Measurements from ENCODE around the gene TXNRD1.

TXNRD1 gene

DNA sequence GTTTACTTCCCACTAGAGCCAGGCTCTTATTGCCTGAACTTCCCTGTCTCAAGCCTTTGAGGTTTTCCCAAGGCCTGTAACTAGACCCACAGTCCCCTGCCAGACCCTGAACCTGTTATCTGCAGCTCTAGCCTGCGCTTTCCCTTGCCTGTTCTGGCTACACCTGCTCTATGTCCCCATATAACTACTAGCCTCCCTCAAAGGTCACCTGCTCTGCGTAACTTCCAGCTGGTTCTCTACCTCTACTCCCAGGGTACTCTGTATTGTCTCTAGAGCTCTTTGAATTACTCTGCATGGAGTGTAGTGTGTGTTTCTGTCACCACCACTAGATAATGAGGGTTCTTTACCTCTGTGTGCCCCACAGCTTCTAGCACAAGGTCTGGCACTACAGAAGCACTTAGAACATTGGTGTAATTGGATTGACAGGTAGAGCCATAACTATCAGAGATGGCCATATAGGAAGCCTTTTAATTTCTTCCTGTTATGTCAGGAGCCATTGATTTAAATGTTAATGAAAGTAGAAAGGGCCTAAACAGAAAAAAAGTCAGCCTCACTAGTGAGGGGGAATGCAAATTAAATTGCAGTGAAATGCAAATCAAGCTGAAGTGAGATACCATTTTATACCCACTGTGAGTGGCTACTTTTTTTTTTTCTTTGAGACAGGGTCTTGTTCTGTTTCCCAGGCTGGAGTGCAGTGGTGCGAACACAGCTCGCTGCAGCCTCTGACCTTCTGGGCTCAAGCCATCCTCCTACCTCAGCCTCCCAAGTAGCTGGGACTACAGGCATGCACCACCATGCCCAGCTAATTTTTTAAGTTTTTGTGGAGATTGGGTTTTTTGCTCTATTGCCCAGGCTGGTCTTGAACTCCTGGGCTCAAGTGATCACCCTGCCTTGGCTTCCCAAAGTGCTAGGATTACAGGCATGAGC lies 135.7 kb downstream of the TXNRD1 start:
- ATAC-seq = no peak

DNA sequence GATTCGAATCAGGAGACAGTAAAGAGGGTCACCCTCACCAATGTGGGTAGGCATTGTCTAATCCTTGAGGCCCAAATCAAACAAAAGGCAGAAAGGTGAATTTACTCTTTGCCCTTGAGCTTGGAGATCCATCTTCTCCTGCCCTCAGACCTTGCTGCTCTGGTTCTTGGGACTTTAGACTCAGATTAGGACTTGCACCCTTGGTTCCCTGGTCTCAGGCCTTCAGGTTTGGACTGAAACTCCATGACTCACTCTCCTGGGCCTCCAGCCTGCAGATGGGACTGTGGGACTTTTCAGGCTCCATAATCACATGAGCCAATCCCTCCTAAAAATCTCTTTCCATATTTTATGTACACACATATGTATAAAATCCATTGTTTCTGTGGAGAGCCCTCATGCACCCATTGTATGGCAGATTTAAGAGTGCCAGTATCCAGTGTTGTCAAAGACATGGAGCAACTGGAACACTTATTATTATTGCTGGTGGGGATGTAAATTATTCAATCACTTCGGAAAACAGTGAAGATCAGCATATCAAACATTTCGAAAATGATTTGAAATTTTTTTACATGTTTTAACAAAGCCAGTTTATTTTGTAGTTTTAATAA lies 136.6 kb downstream of the TXNRD1 start:
- ATAC-seq = no peak

DNA sequence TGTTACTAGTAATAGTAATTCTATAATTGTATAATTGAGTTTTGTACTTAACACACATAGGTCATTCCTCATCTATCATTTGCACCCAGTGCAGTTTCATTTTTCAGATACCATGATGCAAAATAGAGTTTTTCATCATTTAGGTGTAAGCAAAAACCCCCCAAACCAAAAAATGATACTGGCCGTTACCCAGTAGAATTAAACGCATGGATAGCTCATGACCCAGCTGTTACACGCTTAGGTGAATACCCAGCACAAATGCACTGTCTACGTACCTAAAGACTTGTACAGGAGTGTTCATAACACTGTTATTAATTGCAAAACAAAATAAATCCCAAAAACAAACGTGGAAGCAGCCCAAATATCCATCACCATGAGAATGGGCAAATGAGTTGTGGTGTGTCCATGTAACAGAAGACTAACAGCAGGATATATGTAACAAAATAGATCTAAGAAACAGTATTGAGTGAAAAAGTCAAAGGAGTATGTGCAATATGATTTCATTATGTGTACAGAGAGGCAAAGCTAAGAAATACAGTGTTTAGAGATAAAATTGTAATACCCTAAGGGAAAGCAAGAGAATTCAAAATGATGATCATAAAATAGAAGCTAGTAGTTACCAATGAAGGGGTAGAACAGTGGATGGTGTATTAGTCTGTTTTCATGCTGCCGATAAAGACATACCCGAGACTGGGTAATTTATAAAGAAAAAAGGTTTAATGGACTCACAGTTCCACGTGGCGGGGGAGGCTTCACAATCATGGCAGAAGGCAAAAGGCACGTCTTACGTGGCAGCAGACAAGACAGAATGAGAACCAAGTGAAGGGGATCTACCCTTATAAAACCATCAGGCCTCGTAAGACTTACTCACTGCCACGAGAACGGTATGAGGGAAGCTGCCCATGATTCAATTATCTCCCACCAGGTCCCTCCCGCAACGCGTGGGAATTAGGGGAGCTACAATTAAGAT lies 137.7 kb downstream of the TXNRD1 start:
- ATAC-seq = no peak

DNA sequence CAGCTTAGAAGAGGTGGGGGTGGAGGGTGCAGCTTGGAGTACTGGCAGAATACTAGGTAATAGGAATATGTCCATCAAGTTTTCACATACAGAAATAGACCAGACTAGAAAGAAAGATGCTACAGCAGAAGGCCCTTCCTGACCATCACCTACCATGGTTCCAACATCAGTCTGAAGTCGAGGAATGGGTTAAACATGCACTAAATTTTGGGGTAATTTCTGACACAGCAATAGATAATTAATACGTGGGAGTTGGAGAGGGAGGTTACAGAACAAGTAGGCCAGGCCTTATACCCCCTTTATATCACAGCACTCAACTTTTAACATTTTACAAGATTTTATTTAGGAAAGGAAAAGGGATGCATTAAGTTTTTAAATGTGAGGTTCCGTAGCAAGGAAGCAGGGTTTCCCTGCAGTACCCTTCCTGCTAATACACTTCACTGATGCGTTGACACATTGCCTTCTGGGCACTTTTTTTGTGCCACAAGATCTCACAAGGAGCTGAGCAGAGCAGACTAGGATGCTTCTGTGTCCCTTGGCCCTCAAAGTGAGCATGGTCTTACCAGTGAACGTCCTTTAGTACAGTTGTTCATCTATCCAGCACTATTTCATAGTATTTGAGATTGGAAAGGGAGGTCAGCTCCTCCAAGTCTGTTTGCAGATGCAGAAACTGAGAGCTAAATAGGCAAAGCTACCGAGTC lies 138.7 kb downstream of the TXNRD1 start:
- no peak for ATAC-seq

DNA sequence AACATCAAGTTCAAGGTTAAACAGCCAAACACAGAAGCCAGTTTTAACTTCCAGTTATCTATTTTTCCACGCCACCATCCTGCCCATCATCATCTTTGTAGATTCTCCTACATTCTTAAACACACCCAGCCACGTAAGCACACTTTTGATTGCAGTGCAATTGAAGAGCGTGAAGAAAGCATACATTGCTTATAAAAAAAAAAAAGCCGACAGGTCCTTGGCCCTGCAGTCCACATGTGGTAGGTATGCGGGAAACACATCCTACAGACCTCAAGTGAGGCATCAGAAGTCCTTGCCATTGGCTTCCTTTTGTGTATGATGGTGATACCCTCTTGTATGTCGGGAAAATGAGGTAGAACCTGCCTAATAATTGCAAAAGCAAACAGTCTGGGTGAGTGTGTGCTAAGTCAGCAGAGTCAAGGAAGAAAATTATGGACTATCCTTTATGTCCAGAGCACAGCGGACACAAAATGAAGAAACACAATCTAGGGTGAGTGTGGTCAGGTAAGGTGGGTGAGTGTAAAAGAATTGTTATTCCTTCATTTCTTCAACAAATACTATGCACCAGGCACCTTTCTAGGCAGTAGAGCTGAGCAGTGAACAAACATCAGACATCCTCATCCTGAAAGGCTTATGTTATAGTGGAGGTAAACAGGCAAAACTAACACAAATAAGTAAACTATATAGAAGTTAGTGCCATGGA lies 139.4 kb downstream of the TXNRD1 start:
- ATAC-seq = no peak

DNA sequence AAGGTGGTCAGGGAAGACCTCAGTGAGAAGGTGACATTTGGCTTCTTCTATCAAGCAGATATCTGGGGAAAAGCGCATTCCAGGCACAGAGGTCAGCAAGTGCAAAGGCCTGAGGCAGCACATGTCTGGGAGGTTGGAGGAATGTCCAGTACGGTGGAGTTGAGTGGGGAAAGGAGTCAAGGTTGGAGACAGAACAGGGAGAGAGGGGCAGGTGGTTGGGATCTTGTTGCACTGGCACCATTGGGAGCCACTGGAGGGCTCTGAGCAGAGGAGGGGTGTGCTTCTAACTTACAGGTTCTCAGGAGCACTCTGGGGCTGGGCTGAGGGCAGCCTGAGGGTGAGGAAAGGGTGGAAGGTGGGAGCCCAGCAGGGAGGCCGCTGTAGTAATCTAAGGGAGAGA lies 140.1 kb downstream of the TXNRD1 start:
- no peak for ATAC-seq

DNA sequence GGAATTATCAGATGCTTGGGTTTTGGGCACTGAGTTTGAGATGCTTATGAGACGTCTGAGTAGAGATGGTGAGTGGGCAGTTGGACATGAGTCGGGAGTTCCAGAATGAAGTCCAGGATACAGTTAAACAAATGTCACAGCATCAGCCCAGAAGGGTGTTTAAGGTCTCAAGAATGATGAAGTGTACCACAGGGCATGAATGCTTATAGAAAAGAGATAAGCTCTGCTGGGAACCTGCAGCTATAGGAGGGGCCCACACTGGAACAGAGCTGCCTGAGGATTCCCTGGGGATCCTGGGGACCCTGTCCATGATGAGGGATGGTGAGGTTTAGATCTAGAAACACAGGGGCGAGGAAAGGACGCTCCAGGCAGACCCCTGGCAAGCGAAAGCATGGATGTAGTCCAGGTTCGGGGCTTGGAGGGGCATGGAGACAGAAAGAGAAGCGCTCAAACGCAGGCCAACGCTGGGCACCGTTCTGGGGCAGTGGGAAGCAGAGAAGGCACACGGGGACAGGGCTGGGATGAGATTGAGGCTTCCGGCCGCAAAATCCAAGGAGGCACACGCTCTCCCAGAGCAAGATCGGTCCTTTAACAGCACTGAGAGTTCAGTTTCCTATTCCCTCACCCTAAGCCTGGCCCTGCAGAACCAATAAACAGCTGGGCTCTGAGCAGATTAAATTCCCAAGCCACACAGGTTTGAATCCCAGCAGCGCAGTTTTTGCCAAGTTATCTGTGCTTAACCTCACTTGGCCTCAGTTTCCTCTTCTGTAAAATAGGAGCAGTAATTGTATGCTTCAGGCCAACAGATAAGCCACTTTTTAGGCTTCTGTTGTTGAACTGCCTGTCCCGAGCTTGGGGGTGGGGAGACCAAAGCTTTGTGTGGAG lies 140.9 kb downstream of the TXNRD1 start:
- no peak for ATAC-seq

DNA sequence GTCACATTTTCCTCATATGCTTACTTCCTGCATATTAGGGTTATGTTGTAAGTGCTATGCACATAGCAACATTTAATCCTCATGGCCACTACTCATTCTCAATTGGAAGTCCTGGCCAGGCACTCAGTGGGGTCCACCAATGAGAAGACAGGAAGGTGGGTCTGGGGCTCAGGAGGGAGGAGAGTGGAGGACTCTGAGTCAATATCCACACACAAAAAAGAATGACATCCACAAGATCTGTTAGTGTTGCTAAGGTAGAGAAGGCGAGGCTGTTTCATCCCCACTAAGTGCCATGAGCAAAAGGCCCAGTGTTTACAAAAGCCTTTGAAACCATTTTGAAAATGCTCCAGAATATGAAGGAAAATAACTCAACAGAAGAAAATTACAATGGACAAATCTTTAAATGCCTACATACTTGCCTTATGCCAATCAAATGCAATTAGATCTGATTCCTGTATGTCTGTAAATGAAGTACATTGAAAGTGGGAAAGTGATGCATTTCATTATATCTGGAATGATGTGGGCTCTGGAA lies 141.9 kb downstream of the TXNRD1 start:
- ATAC-seq = no peak

DNA sequence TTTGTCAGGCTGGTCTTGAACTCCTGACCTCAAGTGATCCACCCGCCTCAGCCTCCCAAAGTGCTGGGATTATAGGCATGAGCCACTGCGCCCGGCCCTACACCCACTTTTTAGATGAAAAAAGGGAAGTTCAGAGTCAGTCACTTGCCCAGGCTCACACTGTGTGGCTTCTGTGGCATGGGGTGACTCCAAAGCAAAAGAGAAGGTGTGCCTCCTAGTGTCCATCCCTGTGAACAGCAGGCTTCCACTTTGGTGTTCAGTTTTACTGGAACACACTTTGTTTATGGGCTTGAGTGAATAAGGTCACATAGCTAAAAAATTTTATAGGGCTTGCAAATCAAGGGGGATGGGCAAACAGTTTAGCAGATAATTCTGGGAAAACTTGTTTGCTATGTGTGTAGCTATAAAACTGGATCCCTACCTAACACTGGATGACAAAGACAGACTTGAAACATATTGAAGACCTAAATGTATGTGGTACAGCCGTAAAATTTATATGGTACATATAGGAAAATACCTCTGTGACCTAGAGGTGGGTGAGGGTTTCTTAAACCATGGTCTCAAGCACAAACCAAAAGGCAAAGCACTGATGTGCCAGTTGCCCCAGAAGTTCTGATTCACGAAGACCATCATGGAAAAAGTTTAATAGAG lies 142.9 kb downstream of the TXNRD1 start:
- peak; percentile 71 to 72 for ATAC-seq

DNA sequence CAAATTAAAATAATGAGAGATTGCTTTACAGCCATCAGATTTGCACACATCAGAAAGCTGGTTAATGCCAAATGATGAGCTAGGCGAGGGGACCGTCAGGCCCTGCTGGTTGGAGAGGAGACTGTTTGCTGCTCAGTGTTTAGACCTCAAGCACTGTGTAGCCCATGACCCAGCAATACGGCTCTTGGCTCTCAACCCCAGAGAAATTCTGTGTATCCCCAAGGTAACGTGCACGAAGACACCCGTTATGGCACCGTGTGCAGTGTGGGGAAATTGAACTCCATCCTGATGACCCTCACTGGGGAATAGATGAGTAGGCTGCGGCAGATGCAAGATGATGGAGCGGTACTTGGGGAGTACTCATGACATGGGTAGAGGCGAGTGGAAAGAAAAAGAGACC lies 143.6 kb downstream of the TXNRD1 start:
- no peak for ATAC-seq

DNA sequence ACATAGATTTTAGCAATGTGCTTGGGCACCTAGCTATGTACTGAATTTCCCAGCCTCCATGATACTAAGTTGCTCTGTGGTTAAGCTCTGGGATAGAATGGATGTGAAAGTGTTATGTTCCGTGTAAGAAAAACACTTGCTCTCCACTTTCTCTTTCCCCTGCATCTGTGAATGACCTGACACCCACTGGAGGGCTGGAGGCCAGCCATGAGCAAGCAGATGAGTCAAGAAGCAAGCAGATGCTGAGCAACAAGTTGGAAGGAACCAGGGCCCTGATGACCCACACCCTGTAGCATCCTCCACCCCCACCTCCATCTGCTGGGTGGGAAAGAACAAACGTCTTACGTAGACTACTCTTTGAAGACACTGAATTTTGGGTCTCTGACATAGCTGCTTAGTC lies 144.6 kb downstream of the TXNRD1 start:
- ATAC-seq = no peak

DNA sequence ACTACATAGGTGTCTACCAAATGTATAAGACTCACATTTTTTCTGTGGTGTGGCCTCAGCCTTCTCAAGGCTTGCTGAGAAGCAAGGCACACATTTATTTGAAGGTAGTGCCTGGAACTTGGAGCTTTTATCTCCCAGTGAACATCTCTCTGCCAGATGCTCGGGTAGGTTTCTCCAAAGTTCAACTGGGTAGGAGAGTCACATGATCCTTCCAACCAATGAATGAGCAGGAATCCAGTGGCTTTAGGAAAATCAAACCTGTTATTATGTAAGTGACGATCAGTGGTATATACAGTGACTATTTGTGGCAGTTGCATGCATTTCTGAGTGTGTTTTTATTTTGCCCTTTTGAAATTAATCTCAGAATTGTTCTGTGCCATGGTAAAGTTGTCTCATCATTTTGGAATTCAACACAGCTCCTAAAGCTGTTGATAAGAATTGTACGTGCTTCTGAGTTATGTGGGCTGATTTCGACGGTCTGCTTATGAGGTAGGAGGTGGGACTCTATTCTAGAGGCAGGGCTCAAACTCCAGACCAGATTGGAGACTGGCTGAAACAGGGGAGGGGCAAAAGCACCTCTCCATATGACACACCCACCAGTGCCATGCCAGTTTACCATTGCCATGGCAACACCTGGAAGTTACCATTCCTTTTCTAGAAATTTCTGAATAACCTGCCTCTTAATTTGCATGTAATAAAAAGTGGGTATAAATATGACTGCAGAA lies 145.6 kb downstream of the TXNRD1 start:
- no peak for ATAC-seq

DNA sequence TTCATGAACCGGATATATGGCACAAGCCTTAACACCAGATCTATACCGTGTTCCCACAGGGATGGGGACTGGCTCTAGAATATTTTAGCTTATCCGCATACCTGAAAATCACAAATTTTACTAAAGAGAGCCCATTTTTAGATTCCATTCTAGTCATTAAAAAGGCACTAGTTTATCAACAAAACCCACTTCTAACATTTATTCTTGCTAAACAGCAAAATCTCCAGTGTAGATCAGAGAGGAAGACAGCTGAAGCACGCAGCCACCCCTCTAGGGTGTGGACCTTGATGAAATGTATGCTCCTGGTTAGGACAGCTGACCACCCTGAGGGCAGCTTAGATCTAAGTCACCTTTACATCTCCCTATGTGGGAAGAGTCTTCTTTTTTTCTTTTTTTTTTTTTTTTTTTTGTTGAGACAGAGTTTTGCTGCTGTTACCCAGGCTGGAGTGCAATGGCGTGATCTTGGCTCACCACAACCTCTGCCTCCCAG lies 150.4 kb downstream of the TXNRD1 start:
- ATAC-seq = no peak

DNA sequence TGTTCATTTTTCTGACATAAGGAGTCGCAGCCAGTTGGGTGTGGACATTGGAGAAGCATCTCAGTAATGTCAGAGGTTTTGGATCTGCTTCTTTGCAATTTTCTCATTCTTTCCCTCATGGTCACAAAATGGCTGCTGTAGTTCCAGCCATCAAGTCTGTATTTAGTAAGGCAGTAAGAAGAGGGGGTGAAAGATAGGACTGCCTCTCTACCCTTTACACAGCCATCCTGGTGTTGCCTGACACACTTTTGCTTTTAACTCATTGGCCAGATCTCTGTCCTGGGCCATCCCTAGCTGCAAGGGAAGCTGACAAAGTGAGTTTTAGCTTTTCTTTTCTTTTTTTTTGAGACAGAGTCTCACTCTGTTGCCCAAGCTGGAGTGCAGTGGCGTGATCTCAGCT lies 154.1 kb downstream of the TXNRD1 start:
- ATAC-seq = no peak

DNA sequence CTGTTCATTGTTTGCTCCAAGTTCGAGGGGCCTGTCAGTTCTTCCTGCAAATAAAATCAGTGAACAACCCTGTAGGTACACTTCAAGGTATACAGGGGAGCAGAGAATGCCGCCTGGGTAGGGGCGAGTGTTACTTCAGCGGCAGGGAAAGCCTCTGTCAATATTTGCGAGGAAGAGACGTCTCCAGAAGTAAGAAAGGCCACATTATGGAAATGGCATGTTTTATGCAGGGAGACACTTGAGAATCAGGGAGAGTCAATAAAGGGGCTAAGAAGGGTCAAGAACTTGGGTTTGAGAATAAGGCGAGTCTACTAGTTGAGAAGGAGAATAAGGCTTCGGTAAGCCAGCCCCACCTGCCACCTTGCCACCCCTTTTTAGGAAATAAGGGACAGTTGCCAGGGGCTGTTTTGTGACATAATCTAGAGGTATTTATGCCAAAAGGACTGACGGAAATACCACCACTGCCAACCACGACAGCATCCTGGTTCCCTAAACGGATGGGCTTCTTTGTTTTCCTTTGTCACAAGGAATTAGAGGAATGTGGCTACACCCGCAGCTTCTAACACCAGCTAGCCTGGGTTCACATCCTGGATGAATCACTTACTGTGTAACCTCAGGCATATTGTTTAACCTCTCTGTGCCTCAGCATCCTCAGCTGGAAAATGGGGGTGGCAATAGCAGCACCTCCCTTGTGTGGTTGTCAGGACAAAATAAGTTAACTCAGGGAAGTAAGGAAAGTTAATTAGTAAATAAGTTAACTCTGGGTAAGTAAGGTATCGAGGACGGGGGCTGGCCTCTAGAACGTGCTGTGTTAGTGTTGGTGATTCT lies 155.7 kb downstream of the TXNRD1 start:
- no peak for ATAC-seq

DNA sequence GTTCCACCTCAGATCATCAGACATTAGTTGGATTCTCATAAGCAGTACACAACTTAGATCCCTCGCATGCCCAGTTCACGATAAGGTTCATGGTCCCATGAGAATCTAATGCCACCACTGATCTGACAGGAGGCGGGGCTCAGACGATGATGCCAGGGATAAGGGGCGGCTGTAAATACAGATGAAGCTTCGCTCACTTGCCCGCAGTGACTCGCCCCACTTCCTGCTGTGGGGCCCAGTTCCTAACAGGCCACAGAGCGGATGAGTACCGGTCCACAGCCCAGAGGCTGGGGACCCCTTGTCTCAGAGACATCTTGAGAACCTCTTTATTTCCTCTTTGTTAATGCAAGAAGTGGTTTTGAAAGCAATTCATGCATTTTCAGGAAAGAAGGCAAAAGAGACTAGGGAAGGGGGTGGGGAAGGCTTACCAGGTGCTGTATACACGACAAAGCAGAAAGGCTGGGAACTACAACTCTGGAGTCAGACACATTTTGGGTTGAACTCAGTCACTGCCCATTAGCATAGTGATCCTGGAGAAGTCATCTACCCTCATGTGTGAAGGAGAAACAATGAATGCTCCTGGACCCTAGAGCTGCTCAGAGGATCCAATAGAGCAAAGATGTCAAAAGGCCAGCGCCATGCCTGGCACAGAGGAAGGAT lies 156.6 kb downstream of the TXNRD1 start:
- peak; percentile 65 to 81 for ATAC-seq

DNA sequence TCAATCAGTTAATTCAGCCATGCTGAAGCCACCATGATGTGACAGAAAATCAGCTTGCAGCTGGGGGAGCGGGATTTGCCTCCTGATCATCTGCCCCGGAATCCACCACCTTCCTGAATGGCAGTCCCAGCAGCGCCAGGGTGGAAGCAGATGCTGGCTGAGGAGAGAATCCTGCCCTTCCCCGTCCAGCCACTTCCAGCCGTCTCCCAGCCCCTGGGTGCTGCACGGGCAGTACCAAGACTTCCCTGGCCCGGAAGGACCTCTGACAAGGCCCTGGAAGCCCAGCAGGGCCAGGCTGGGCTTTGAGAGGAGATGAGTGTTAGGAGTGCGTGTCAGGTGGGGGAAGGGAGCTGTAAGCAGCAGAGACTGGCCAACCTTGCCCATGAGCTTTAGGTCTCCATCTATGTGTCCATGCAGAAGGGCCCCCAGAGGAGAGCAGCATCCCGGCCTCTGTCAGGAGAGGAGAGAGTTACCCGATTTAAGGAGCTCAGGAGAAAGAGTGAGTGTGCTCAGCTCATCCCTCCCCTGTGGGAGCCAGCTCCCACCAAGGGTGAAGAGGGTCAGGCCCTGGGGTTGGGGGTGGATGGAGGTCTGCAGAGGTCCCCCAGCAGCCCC lies 157.2 kb downstream of the TXNRD1 start:
- ATAC-seq = no peak

Data from activated CD4-positive, CD25-positive, alpha-beta regulatory T cell treated with anti-CD3 and anti-CD28 coated beads, Interleukin-2, amount 50 U/mL, for 24 hours (primary cell).